GM06990 (cell line): ENCODE results near the gene SMIM26.

Experiments used
- DNase-seq: peaks from one replicate; pipeline ENCODE4 v3.0.0-alpha.2; 2011; ENCODE audit not compliant: insufficient read length; ENCODE audit errors: extremely low read depth
- H3K27me3 ChIP-seq: replicated peaks from 2 replicates; pipeline ENCODE4 v1.6.0; 2011; ENCODE audit warnings: low read length; ENCODE audit not compliant: control insufficient read depth, insufficient read depth
- H3K36me3 ChIP-seq: 2 replicates; pipeline ENCODE4 v1.5.1; 2011; ENCODE audit warnings: low read length; ENCODE audit not compliant: control insufficient read depth, insufficient read depth
- H3K4me3 ChIP-seq: replicated peaks from 2 replicates; pipeline ENCODE4 v1.5.1; 2011; ENCODE audit warnings: low read depth, mild to moderate bottlenecking, control low read depth, low read length
- CTCF ChIP-seq: IDR thresholded peaks from 2 replicates; pipeline ENCODE4 v1.5.1; 2011; ENCODE audit warnings: low read length, control low read depth, mild to moderate bottlenecking, inconsistent platforms; ENCODE audit not compliant: insufficient read depth, poor library complexity, severe bottlenecking

Gene SMIM26

GRCh38 chr20:18541741-18542140 lies 25.5 kb upstream of the SMIM26 start:
- DNase-seq: no peak
- H3K36me3 ChIP-seq: peaks cover 32% of the 10 kb centered on the region
- no peak for TF ChIP-seq CTCF
- no peaks in the 10 kb centered on the region for H3K27me3 ChIP-seq
- H3K4me3 ChIP-seq: no peak overlapping the region

- Histone ChIP-seq H3K4me3 (no peak overlapping the region), H3K36me3 (peaks cover 34% of the 10 kb centered on the region), H3K27me3 (no peaks in the 10 kb centered on the region)
- no peak for DNase-seq
- TF ChIP-seq CTCF: no peak
Observed at GRCh38 chr20:18543216-18543615, 24.0 kb upstream of the SMIM26 start.

GRCh38 chr20:18543932-18544331 lies 23.3 kb upstream of the SMIM26 start:
- TF ChIP-seq CTCF: no peak
- no peak overlapping the region for H3K4me3 ChIP-seq
- H3K36me3 ChIP-seq: peaks cover 34% of the 10 kb centered on the region
- no peaks in the 10 kb centered on the region for H3K27me3 ChIP-seq
- no peak for DNase-seq

- TF ChIP-seq CTCF: no peak
- Histone ChIP-seq H3K4me3 (no peak overlapping the region), H3K36me3 (peaks cover 30% of the 10 kb centered on the region), H3K27me3 (no peaks in the 10 kb centered on the region)
- no peak for DNase-seq
Observed at GRCh38 chr20:18545566-18545965, 21.7 kb upstream of the SMIM26 start.

GRCh38 chr20:18548465-18548864 lies 18.8 kb upstream of the SMIM26 start:
- H3K36me3 ChIP-seq: peaks cover 29% of the 10 kb centered on the region
- DNase-seq: no peak
- no peak for TF ChIP-seq CTCF

GRCh38 chr20:18553746-18554145 lies 13.5 kb upstream of the SMIM26 start:
- DNase-seq: no peak
- H3K36me3 ChIP-seq: peaks cover 13% of the 10 kb centered on the region
- H3K4me3 ChIP-seq: no peak overlapping the region
- no peaks in the 10 kb centered on the region for H3K27me3 ChIP-seq
- TF ChIP-seq CTCF: no peak

More at GRCh38 chr20:18548465-18548864, 18.8 kb upstream of the SMIM26 start:
- H3K27me3 ChIP-seq: no peaks in the 10 kb centered on the region
- no peak overlapping the region for H3K4me3 ChIP-seq
